HG03039 (cell line): Measurements from ENCODE around the gene BPIFB6.

ENCODE experiments used
- ATAC-seq: cut with Tn5 transposase; IDR thresholded peaks from one replicate; pipeline ENCODE4 v1.9.1; 2021; ENCODE audit warnings: mild to moderate bottlenecking, moderate library complexity; ENCODE audit not compliant: unreplicated experiment

Gene BPIFB6

DNA sequence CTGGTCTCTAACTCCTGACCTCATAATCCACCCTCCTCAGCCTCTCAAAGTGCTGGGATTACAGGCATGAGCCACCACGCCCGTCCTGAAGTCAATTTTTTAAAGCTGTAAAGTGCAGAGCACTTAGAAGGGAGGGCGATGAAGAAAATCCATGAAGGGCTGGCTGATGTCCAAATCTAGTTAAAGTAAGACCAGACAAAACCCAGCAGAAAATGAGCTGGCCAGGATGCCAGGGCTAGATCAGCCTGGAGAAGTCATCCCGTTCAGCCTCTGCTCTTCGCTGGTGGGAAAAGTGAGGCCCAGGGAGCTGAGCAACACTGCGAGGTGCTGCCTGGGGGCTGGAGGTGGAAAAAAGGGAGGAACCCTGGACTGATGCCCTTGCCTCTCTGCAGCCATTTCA, 51.1 kb downstream of the BPIFB6 start:
- no peak for ATAC-seq

DNA sequence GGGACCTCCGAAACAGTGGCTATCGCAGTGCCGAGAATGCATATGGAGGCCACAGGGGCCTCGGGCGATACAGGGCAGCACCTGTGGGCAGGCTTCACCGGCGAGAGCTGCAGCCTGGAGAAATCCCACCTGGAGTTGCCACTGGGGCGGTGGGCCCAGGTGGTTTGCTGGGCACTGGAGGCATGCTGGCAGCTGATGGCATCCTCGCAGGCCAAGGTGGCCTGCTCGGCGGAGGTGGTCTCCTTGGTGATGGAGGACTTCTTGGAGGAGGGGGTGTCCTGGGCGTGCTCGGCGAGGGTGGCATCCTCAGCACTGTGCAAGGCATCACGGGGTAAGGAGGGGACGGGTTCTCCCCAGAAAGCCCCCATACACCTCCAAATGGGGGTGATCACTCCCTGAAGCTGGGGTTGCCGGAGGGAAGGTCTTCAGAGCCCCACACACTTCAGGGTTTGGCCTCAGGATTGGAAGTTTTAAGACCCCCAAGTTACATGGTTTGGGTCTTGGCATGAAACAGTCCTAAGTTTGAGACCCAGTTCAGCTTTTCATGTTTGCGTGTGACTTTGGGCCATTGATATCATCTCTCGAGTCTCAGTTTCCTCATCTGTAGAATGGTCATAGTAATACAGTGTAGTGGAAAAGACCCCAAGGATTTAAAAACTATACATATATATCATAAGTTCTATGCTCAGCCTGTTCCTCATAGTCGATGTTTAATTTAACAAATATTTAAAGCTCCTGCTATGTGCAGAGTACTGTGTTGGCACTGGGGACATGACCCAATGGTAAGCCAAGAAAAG, 52.3 kb downstream of the BPIFB6 start:
- no peak for ATAC-seq

DNA sequence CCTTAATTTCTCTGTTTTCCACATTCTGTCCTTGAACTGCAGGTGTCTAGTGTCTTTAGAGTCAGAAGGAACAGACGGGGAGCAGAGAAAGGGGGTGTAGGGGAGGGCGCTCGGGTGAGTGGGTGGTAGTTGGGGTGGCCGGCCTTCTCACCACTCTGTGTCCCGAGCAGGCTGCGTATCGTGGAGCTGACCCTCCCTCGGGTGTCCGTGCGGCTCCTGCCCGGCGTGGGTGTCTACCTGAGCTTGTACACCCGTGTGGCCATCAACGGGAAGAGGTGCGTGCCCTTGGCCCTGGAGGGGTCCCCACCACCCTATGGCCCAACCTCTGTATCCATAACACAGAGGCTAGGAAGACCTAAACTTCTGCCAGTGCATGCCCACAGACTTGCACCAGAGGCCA, 53.3 kb downstream of the BPIFB6 start:
- no peak for ATAC-seq

DNA sequence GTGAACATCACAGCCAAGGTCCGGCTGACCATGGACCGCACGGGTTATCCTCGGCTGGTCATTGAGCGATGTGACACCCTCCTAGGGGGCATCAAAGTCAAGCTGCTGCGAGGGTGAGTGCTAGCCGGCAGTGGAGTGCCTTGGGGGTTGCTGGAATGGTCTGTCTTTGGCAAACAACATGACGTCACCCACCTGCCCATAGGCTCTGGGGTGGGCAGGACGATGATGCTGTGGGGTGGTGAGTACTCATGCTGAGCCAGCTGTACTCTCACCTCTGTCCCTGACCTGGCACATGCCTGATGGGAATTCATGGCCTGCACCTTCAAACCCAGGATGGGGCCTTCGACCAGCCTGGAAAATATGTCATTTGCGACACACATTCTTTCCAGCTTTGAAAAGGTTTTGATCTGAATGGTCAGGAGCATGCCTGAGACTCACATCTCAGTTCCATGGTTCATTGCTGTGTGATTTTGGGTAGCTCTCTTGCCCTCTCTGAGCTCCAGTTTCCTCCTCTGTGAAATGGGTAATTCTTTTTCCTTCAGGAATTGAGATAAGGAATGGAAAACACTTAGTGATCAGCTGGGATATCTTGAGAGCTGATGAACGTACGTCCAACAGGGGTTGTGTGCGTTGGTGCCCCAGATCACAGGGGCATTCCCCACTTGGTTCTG, 54.7 kb downstream of the BPIFB6 start:
- ATAC-seq: no peak

DNA sequence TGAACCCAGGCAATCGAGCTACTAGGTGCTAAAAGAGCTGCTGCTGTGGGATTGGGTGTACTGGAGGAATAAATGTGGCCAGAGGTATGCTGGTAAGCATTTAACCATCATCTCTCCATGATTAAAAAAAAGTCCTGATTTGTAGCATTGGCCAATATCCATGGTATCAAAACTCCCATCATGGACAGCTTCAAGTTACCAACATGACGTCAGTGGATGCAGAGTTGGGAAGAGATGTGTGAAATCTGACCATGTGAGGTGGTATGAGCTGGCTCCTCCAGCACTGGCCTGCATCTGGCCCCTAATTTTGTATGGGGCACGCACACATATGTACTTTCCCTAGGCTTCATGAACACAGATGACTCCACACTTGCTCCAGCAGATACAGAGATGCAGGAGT, 59.7 kb downstream of the BPIFB6 start:
- no peak for ATAC-seq

DNA sequence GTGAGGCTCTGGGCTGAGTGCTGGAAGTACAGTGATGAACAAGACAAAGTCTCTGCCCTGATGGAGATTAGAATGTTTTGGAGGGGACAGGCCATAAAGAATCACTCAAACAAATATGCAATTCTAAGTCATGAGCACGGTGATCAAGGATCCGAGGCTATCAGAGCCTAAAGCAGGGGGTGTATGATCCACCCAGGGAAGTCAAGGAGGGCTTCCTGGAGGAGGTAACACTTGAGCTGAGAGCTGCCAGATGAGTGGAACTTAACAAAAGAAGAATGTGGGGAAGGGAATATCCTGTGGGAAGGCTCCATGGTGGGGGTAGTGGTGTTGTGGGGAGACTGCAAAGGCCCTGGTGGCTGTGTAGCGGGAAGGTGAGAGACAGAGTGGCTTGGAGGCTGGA, 60.2 kb downstream of the BPIFB6 start:
- no peak for ATAC-seq

DNA sequence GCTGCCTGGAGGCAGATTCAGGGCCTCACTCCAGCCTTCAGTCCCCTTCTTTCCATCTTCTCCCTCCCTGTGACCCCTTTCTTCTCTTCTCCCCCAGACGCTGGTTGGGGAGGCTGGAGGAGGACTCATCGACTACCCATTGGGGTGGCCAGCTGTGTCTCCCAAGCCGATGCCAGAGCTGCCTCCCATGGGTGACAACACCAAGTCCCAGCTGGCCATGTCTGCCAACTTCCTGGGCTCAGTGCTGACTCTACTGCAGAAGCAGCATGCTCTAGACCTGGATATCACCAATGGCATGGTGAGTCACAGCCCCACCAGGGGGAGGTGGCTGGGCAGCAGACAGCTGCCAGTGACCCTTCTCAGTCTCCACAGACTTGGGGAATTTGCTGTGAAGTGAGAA, 60.9 kb downstream of the BPIFB6 start:
- no peak for ATAC-seq

DNA sequence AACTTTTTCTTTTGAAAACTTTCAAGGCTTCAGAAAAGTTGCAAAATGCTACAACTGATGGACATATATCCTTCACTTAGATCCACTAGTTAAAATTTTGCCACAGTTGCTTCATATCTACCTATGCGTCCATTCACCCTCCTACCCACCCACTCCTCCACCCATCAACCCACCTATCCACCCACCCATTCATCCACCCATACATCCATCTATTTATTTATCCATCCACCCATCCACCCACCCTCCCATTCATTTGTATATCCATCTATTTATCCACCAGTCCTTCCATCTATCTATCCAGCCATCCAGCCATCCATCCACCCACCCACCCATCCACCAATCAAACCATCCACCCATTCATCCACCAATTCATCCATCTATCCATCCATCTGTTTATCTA, 61.6 kb downstream of the BPIFB6 start:
- ATAC-seq: no peak

DNA sequence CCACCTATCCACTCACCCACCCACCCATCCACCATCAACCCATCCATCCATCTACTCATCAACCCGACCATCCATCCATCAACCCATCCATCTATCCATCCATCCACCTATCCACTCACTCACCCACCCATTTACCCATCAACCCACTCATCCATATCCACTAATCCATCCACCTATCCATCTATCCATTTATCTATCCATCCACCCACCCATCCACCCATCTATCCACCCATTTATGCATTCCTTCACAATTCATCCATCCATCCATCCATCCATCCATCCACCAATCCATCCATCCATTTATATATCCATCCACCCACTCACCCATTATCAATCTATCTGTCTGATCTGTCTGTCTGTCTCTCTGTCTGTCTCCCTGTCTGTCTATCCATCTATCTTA, 62.1 kb downstream of the BPIFB6 start:
- no peak for ATAC-seq
